Stomach (tissue), 9 donors: Measurements from ENCODE around the gene ABLIM3. TPM values are rescaled to one million over a fixed set of nuclear protein-coding genes. Genes with fewer than 3 reads are reported as not detected.

Source experiments
- DNase-seq, 2 donors: peaks; one replicate each; pipeline versions ENCODE4 v3.0.0 to v3.0.0-alpha.2; 2013 to 2019
- H3K27ac ChIP-seq, 5 donors: fragments of 200-600 bp in 4 of 5; sonication (generic) in 4 of 5; one replicate each; pipeline ENCODE4 v1.5.1; 2013 to 2019; ENCODE audit warnings: mild to moderate bottlenecking in 1 of 5, moderate library complexity in 1 of 5
- H3K27me3 ChIP-seq, 3 donors: fragments of 200-600 bp; sonication (generic); one replicate each; pipeline ENCODE4 v1.5.1; 2017 to 2019; ENCODE audit warnings: mixed run types in 1 of 3
- H3K36me3 ChIP-seq, 4 donors: fragments of 200-600 bp; sonication (generic); 1 replicate in 3 of 4; 2 replicates in 1 of 4; pipeline ENCODE4 v1.5.1; 2016 to 2019
- H3K4me1 ChIP-seq, 4 donors: fragments of 200-600 bp; sonication (generic); one replicate each; pipeline ENCODE4 v1.5.1; 2016 to 2019
- H3K4me3 ChIP-seq, 4 donors: fragments of 200-600 bp; sonication (generic) in 3 of 4; one replicate each; pipeline ENCODE4 v1.5.1; 2016 to 2019; ENCODE audit warnings: mild to moderate bottlenecking in 1 of 4
- H3K9me3 ChIP-seq, 4 donors: fragments of 200-600 bp; sonication (generic); one replicate each; pipeline ENCODE4 v1.5.1; 2016 to 2019
- CTCF ChIP-seq, 7 experiments: fragments of 450-650 bp in 4 of 7; fragments of 200-600 bp in 3 of 7; sonication (generic) in 3 of 7; IDR thresholded peaks; one replicate each; pipeline ENCODE4 v1.5.1; 2016 to 2019; ENCODE audit warnings: antibody characterized with exemption in 7 of 7, control low read depth in 2 of 7, mild to moderate bottlenecking in 1 of 7
- EP300 ChIP-seq: sonication (generic); formaldehyde crosslinking; IDR thresholded peaks from one replicate; pipeline ENCODE4 v1.6.1; 2017; ENCODE audit warnings: antibody characterized with exemption
- POLR2A ChIP-seq, 4 donors: fragments of 450-650 bp; IDR thresholded peaks; one replicate each; pipeline ENCODE4 v1.6.1; 2016; ENCODE audit warnings: antibody characterized with exemption in 4 of 4, control low read depth in 2 of 4, mild to moderate bottlenecking in 1 of 4, moderate library complexity in 1 of 4
- POLR2AphosphoS5 ChIP-seq, 3 donors: sonication (generic); formaldehyde crosslinking; IDR thresholded peaks; one replicate each; pipeline ENCODE4 v1.6.1; 2016; ENCODE audit warnings: antibody characterized with exemption in 3 of 3
- WGBS, 5 donors: extraction: QIAGEN DNeasy Blood & Tissue Kit in 3 of 5; methylation state at CpG; one replicate each; pipeline versions ENCODE4 v1.1.5 to v1.1.7; 2013 to 2018; 5-methylcytosine and 5-hydroxymethylcytosine counted together
- intact Hi-C: fragments of 100-400 bp; cut with DNase I; formaldehyde crosslinking; loops from one replicate; pipeline ENCODE4 v1.15.1; 2023; ENCODE audit warnings: low total_unique reads
- polyA plus RNA-seq, 3 donors: library from polyadenylated mRNA; stranded (reverse); fragments of 200-250 nt; gene quantifications; one replicate each; pipeline ENCODE4 v1.2.3, GENCODE V29; 2013
- total RNA-seq, 5 donors: library from RNA; depleted of rRNA; stranded (reverse); fragments of >200 nt; gene quantifications; one replicate each; pipeline versions ENCODE4 v1.1.0 to v1.2.3, GENCODE V29; 2014 to 2016
- donor health status: healthy with polysubstance abuse.
- donor health status: Bipolar disorder and iron deficiency.
- donor health status: healthy.

Gene ABLIM3
- total and polyA plus RNA-seq, 8 donors, result 4.6 to 21.4 (median 10.3) TPM

DNA sequence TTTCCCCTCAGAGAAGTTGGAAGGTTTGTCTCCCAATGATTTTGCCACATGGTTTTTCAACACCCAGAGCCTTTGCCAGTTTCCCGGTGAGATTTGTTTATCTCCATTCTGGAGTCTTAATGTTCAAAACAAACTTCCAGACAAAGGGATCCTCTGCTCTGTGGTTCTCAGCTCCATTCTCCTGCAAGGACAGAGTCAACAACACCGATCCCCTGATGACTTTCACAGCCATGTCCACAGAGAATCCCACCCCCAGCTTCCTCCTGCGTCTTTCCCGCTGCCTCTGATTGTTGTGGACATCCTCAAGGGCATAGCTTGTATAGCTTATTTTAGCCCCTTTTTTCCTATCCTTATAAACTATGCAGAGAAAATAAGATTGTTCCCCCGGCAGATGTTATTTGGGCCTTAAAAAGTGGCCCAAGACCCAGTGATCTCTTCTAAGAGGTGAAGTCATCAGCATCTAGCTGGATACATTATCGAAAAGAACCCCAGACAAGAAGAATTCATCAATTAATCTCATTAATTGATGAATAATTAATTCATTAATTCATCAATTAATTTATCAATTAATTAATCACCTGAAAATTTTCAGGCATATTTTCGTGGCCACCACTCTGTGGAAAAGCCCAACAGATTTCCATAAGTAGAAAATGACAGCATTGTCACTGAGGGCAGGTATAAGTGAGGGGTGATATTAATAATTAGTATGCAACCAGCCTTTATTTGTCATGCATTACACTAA lies 2.9 kb upstream of the ABLIM3 start:
- intact Hi-C loops, result no loop called here
- H3K9me3 ChIP-seq, result no peaks in the 10 kb centered on the region
- peaks cover 9 to 35% (median 22%) of the 10 kb centered on the region in 4 donors for H3K4me1 ChIP-seq
- peaks cover 0 to 20% (median 0%) of the 10 kb centered on the region in 3 donors for H3K27me3 ChIP-seq
- no peak overlapping the region for H3K27ac ChIP-seq
- 59 to 71% (median 66%) methylated on average over 7 of the region's 7 CpGs for WGBS, 5 donors
- TF ChIP-seq CTCF (IDR thresholded peaks at IDR 0.05) (no peak), POLR2A (IDR thresholded peaks at IDR 0.05) (no peak), POLR2AphosphoS5 (IDR thresholded peaks at IDR 0.05) (no peak), EP300 (no peak)
- H3K4me3 ChIP-seq, result no peak overlapping the region
- no peaks in the 10 kb centered on the region for H3K36me3 ChIP-seq
- DNase-seq, result no peak

DNA sequence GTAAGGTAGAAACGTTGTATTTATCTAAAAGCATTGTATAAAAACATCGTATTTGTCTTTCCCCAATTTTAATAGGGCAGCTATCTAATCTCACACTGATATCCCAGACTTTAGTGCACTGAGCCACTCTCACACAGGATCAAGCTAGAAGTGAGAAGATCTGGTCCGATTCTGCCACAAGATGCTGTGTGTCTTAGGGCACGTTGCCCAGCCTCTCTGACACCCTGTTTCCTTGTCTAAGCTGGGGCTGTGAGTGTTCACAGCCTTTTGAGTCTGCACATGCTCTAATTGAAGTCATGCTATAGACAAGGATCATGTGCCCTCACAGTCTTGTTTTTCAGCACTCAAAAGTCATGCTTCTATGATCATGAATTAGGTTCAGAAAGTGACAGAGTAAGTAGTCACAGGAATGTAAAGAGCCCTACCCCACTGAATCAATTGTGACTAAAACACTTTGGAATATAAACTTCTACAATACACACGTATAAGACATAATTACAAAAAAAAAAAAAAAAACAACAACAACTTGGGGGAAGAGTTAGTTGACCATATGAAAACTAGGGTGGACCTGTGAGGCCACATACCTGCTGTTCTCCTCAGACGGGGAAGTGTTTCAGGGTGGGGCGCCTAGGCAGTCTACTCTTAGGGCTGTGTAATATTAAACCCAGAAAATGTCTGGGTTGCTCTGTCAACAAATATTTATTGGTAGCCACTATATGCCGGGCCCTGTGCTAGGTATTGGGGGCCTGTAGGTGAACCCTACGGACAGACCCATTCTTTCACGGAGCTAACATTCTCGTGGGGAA lies 893 bp upstream of the ABLIM3 start:
- no peak for DNase-seq
- 70 to 84% (median 73%) methylated on average over 11 of the region's 11 CpGs for WGBS, 5 donors
- peak overlapping the region in 1 of 5 donors; percentile 79 for H3K27ac ChIP-seq
- peaks cover 0 to 20% (median 0%) of the 10 kb centered on the region in 3 donors for H3K27me3 ChIP-seq
- intact Hi-C loops, result no loop called here
- peaks cover 9 to 42% (median 27%) of the 10 kb centered on the region in 4 donors for H3K4me1 ChIP-seq
- H3K9me3 ChIP-seq, result no peaks in the 10 kb centered on the region
- TF ChIP-seq POLR2A (IDR thresholded peaks at IDR 0.05) (no peak), POLR2AphosphoS5 (IDR thresholded peaks at IDR 0.05) (no peak), CTCF (IDR thresholded peaks at IDR 0.05) (no peak), EP300 (no peak)
- H3K36me3 ChIP-seq, result no peaks in the 10 kb centered on the region
- no peak overlapping the region for H3K4me3 ChIP-seq

DNA sequence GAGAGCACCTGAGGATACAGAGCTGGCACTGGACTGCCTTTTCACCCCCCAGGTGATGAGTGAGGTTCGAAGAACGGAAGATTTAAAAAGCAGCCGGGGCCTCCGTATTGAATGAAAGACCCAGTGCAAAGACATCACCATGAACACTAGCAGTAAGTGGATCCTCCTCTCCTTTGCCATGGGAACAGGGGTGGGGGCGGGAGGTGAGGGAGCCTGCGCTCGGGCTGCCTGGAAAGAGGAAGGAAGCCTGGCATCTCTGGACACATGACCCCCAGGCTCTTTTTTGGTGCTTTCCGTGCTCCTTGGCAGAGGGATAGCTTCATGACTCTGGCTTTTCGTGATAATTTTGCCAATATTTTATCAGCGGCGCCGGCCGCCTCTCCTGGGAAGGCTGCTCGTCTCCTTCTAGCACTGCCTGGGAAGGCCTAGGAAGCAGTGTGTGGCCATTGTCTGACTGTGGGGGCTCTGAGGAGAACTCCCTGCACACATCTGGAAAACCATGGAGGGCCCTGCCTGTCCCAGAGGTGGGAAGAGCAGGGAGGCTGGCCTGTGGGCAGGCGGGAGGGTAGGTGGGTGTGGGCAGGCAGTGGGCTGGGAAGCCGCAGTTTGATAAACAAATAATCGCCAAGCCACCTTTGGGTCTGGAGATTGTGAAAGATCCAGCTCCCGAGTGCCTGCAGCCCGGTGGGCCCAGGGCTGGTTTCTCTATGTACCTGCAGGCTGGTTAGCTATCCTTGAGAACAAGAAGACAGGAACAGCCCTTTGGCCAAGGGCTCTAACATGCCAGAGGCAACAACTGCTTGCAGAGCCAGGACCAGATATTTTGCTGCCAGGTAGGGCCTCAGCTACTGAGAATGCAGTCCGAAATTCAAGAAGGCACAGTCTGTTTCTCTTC lies 911 bp downstream of the ABLIM3 start:
- Histone ChIP-seq H3K36me3 (no peaks in the 10 kb centered on the region), H3K27ac (peak overlapping the region; percentile 7 to 79 (median 68)), H3K4me3 (peak overlapping the region; percentile 64 to 78 (median 70)), H3K4me1 (peaks cover 9 to 42% (median 27%) of the 10 kb centered on the region in 4 donors), H3K27me3 (peaks cover 0 to 14% (median 0%) of the 10 kb centered on the region in 3 donors), H3K9me3 (peaks cover 0 to 3% (median 0%) of the 10 kb centered on the region in 4 donors)
- WGBS, 5 donors, result 44 to 54% (median 48%) methylated on average over 19 to 20 of the region's 20 CpGs
- TF ChIP-seq EP300 (no peak), CTCF (IDR thresholded peaks at IDR 0.05) (no peak), POLR2AphosphoS5 (IDR thresholded peaks at IDR 0.05) (no peak), POLR2A (IDR thresholded peaks at IDR 0.05) (no peak)
- peak in 1 of 2 donors; percentile 60 for DNase-seq
- intact Hi-C loops, result no loop called here
